22Rv1 (cell line): Measurements from ENCODE around the gene FRMD8.

Experiments
- H3K27ac ChIP-seq: fragments of 450-650 bp; 2 replicates; pipeline ENCODE4 v1.5.1; 2017
- CTCF ChIP-seq: fragments of 450-650 bp; IDR thresholded peaks from 2 replicates; pipeline ENCODE4 v1.5.1; 2017; ENCODE audit warnings: mild to moderate bottlenecking
- ZFX ChIP-seq: fragments of 450-650 bp; IDR thresholded peaks from 2 replicates; pipeline ENCODE4 v1.6.1; 2017; ENCODE audit warnings: antibody characterized with exemption, borderline replicate concordance

The FRMD8 gene

DNA sequence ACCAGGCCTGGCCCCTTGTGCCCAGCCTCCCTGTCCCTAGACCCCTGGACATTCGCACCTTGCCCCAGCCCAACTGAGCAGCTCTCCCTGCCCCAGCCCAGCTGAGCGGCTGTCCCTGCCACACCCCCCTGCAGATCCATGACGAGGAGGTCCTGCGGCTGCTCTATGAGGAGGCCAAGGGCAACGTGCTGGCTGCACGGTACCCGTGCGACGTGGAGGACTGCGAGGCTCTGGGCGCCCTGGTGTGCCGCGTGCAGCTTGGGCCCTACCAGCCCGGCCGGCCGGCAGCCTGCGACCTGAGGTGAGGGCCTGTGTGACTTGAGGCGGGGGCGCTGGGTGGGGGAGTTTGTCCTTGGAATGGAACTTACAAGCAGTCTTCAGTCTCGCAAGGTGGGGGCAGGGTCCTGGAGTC, 7.7 kb downstream of the FRMD8 start:
- TF ChIP-seq ZFX: no peak
- TF ChIP-seq CTCF: no peak
- no peak overlapping the region for H3K27ac ChIP-seq

DNA sequence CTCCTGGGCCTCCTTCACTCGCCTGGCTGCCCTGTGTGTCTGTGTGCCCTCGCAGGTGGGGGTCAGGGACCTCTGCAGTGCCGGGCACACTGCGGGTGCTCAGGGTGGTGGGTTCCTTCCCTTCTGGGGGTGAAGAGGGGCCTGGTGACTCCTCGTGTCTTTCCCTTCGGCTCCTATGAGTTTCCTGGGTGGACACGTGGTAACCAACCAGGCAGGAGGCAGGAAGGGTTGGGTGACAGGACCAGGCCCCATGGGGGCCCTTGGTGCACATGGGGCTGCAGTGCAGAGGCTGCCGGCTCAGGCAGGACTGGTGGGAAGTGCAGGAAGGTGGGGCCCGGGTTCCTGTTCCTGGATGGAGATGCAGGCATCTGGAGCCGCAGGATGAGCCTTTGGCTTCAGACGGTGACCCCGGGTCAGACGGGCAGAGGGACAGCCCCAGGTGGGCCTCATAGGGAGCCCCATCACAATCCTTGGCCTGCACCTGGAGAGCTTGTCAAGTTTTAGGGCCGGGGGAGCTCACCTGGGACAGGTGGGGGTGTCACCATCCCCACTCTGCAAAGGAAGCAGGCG, 9.6 kb downstream of the FRMD8 start:
- no peak for TF ChIP-seq ZFX
- no peak for TF ChIP-seq CTCF

DNA sequence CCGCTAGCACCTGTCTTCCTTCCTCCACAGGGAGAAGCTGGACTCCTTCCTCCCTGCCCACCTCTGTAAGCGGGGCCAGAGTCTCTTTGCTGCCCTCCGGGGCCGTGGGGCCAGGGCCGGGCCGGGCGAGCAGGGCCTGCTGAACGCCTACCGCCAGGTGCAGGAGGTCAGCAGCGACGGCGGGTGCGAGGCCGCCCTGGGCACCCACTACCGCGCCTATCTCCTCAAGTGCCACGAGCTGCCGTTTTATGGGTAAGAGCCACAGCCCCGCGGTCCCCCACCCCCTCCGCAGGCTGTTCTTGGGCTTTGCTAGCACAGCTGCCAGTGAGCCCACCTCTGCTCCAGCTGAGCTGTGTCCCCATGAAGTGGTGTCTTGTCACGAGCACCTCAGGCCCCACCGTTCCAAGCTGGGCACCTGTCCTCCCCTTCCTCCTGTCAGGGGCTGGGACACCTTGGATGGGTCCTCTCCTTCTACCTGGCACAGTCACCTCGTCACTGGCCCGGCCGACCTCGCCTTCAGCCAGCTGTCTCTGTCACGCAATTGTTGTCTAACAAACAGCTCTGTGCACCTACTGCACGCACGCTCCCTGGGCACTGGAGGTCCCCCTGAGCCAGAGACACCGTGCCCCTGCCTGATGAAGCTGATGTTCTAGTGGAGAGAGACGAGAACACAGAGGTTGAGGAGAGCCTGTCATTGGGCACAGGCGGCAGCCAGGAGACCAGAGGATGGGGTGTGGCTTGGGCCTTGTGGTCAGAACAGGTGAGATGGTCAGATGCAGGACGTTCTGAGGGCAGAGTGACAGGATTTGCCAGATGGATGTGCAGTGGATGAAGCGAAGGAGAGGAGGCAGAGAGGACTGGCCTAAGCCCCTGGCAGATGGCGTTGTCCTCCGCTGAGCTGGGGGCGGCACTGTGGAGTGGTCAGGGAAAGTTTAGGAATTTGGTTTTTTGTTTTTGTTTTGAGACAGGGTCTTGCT, 10.6 kb downstream of the FRMD8 start:
- TF ChIP-seq ZFX: no peak
- no peak for TF ChIP-seq CTCF

More for the DNA sequence above, 9.6 kb downstream of the FRMD8 start:
- no peak overlapping the region for H3K27ac ChIP-seq

GRCh38 chr11:65398362-65398910, 12.0 kb downstream of the FRMD8 start:
- no peak for TF ChIP-seq CTCF
- TF ChIP-seq ZFX: no peak

More for the DNA sequence above, 10.6 kb downstream of the FRMD8 start:
- H3K27ac ChIP-seq: no peak overlapping the region

DNA sequence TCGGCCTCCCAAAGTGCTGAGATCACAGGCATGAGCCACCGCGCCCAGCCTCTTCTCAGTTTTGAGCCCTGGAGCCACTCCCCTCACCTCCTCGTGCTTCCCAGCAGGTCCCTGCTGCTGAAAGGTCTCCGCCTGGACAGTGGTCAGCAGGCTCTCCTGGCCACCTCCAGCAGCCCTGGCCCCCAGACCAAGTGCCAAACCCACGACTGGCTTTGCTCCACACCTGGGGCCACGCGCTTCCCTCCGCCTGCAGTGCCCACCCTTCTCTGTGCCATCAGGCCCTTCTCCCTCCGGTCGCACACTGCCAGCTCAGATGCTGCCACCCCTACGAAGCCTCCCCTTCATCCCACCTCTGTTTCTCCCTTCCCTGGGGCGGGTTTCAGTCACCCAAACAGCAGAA, 12.8 kb downstream of the FRMD8 start:
- H3K27ac ChIP-seq: no peak overlapping the region
- TF ChIP-seq ZFX (no peak), CTCF (no peak)

More at GRCh38 chr11:65398362-65398910, 12.0 kb downstream of the FRMD8 start:
- H3K27ac ChIP-seq: no peak overlapping the region

DNA sequence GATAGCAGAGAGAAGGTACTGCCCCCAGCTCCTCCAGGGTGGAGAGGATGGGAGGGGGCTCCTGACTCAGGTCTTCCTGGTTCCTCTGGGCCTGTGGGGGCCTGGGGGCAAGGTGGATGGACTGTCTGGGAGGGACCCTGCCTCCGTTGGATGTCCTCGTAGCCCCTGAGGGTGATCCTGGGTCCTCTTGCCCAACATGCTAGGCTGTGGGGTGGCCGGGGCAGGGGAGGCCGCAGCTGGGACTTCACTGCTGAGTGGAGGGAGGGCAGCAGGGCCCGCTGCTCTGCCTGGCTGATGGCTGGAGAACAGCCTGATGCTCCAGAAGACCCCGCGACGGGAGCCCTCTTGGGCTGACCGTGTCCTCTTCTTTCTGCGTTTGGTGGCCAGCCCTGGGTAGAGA, 13.4 kb downstream of the FRMD8 start:
- TF ChIP-seq CTCF (no peak), ZFX (no peak)
- no peak overlapping the region for H3K27ac ChIP-seq
